Measurements from ENCODE around the gene ACVR2B. TPM values are rescaled to one million over a fixed set of nuclear protein-coding genes. Genes with fewer than 3 reads are reported as not detected.

Gene ACVR2B
- total and polyA plus RNA-seq, 2 of the 13 experiments (the other 11 are each of a cell fraction or from before 2014, with no cell fraction given), result 10.0 to 12.7 TPM

GRCh38 chr3:38496131-38496910, 42.6 kb downstream of the ACVR2B start, which contains the start of gene EXOG (continued):
- peak; percentile 54 for TF ChIP-seq JUND (CRISPR knock-in tag; IDR thresholded peaks at IDR 0.05)
- TF ChIP-seq KDM5B (CRISPR knock-in tag; IDR thresholded peaks at IDR 0.05; ENCODE audit: borderline replicate concordance), result peak; percentile 47; the same call in 1 of the 2 replicates
- TF ChIP-seq IRX3 (CRISPR knock-in tag; IDR thresholded peaks at IDR 0.05; ENCODE audit: borderline replicate concordance, low read depth), result peak; percentile 36; the same call in 1 of the 2 replicates
- peak; percentile 63; the same call in 1 of the 2 replicates for TF ChIP-seq ZNF292 (CRISPR knock-in tag; IDR thresholded peaks at IDR 0.05; ENCODE audit: borderline replicate concordance, low read depth)
- TF ChIP-seq YEATS2 (CRISPR knock-in tag; IDR thresholded peaks at IDR 0.05; ENCODE audit: borderline replicate concordance), result peak; percentile 56; the same call in 1 of the 2 replicates
- TF ChIP-seq ZNF501 (CRISPR knock-in tag; IDR thresholded peaks at IDR 0.05), result peak; percentile 87; the same call in 1 of the 2 replicates
- 0 out of 4 replicates have a peak, but pooled peaks of 1 of the 2 experiments have one; percentile 13 for TF ChIP-seq ATF4 (CRISPR knock-in tag; IDR thresholded peaks at IDR 0.05)
- 0 out of 2 replicates have a peak, but pooled peaks have one; percentile 76 for TF ChIP-seq TOPORS (CRISPR knock-in tag; IDR thresholded peaks at IDR 0.05)
- peak; percentile 95 for TF ChIP-seq ZNF687 (CRISPR knock-in tag; IDR thresholded peaks at IDR 0.05)
- TF ChIP-seq HIVEP1 (CRISPR knock-in tag; IDR thresholded peaks at IDR 0.05), result peak; percentile 28; the same call in 1 of the 2 replicates
- 0 out of 2 replicates have a peak, but pooled peaks have one; percentile 16 for TF ChIP-seq ZBTB34 (CRISPR knock-in tag; IDR thresholded peaks at IDR 0.05)
- TF ChIP-seq TBX2 (CRISPR knock-in tag; IDR thresholded peaks at IDR 0.05; ENCODE audit: borderline replicate concordance), result peak; percentile 69
- TF ChIP-seq DZIP1 (CRISPR knock-in tag; IDR thresholded peaks at IDR 0.05), result no peak

All from HepG2 (cell line).